ENCODE measurements around the gene MYLIP.

GRCh38 chr6:16088409-16088808, 40.5 kb upstream of the MYLIP start:
- no peak for TF ChIP-seq CTCF (conservative IDR thresholded peaks at IDR 0.05; ENCODE audit: low read depth in 2 of 2)
- no peak for TF ChIP-seq REST (IDR thresholded peaks at IDR 0.05; ENCODE audit: unreplicated experiment)
- no peak for TF ChIP-seq POLR2AphosphoS5 (IDR thresholded peaks at IDR 0.05; ENCODE audit: low read depth)
- TF ChIP-seq EZH2 (IDR thresholded peaks at IDR 0.05; ENCODE audit: low read depth, unreplicated experiment) = no peak
- no peak for TF ChIP-seq CREB1 (CRISPR knock-in tag; IDR thresholded peaks at IDR 0.05; ENCODE audit: low read depth)
- no peak for TF ChIP-seq ETS1 (IDR thresholded peaks at IDR 0.05)
